Muscle of leg (tissue), 11 donors: ENCODE results near the gene RIN3. TPM values are rescaled to one million over a fixed set of nuclear protein-coding genes. Genes with fewer than 3 reads are reported as not detected.

ENCODE experiments used
- DNase-seq: peaks from one replicate; pipeline ENCODE4 v3.0.0; 2013
- H3K27ac ChIP-seq: one replicate; pipeline ENCODE4 v1.5.1; 2013; ENCODE audit warnings: mild to moderate bottlenecking, low read length, control low read depth
- H3K27me3 ChIP-seq: one replicate; pipeline ENCODE4 v1.6.1; 2013; ENCODE audit warnings: low read length; ENCODE audit not compliant: control insufficient read depth, insufficient read depth
- H3K36me3 ChIP-seq: one replicate; pipeline ENCODE4 v1.6.1; 2013; ENCODE audit warnings: low read length; ENCODE audit not compliant: control insufficient read depth, insufficient read depth
- H3K4me1 ChIP-seq: one replicate; pipeline ENCODE4 v1.6.1; 2013; ENCODE audit warnings: low read length; ENCODE audit not compliant: control insufficient read depth, insufficient read depth
- H3K4me3 ChIP-seq: one replicate; pipeline ENCODE4 v1.5.1; 2013; ENCODE audit warnings: low read length, control low read depth
- H3K9me3 ChIP-seq: replicated peaks from 2 replicates; pipeline ENCODE4 v1.6.1; 2013; ENCODE audit warnings: low read depth, low read length; ENCODE audit not compliant: control insufficient read depth
- WGBS: methylation state at CpG from one replicate; pipeline ENCODE4 v1.1.5; 2013; ENCODE audit warnings: missing lambda C conversion rate; ENCODE audit not compliant: insufficient coverage; 5-methylcytosine and 5-hydroxymethylcytosine counted together
- polyA plus RNA-seq, 8 donors: library from polyadenylated mRNA; unstranded; fragments of 120-200 nt; gene quantifications; one replicate each; pipeline versions ENCODE4 v1.2.1 to v1.2.3, GENCODE V29; 2013; ENCODE audit warnings: inconsistent platforms in 1 of 8, low replicate concordance in 1 of 8; ENCODE audit not compliant: insufficient read length in 8 of 8, insufficient read depth in 1 of 8
- total RNA-seq: library from RNA; stranded (reverse); fragments of 120-200 nt; gene quantifications from one replicate; pipeline ENCODE4 v1.2.4, GENCODE V29; 2013

RIN3 gene
- total and polyA plus RNA-seq, 9 donors: 4.3 to 18.2 (median 14.0) TPM

GRCh38 chr14:92656306-92657081, 142.9 kb downstream of the RIN3 start:
- no peak for DNase-seq
- H3K4me1 ChIP-seq: no peaks in the 10 kb centered on the region
- H3K27me3 ChIP-seq: no peaks in the 10 kb centered on the region
- WGBS: 90% methylated on average over 6 of the region's 8 CpGs
- no peaks in the 10 kb centered on the region for H3K9me3 ChIP-seq
- H3K4me3 ChIP-seq: no peak overlapping the region
- H3K27ac ChIP-seq: no peak overlapping the region
- peaks cover 55% of the 10 kb centered on the region for H3K36me3 ChIP-seq

GRCh38 chr14:92657457-92658142, 144.0 kb downstream of the RIN3 start:
- Histone ChIP-seq H3K36me3 (peaks cover 54% of the 10 kb centered on the region), H3K4me1 (no peaks in the 10 kb centered on the region), H3K27ac (peak overlapping the region; percentile 20), H3K9me3 (no peaks in the 10 kb centered on the region), H3K27me3 (no peaks in the 10 kb centered on the region), H3K4me3 (no peak overlapping the region)
- WGBS: 62% methylated on average over 11 of the region's 13 CpGs
- peak; percentile 58 for DNase-seq

GRCh38 chr14:92658160-92658559, 144.6 kb downstream of the RIN3 start:
- Histone ChIP-seq H3K4me3 (no peak overlapping the region), H3K27me3 (no peaks in the 10 kb centered on the region), H3K27ac (no peak overlapping the region), H3K9me3 (no peaks in the 10 kb centered on the region), H3K36me3 (peaks cover 51% of the 10 kb centered on the region), H3K4me1 (no peaks in the 10 kb centered on the region)
- WGBS: 84% methylated on average over 13 of the region's 13 CpGs
- no peak for DNase-seq

GRCh38 chr14:92658684-92659083, 145.1 kb downstream of the RIN3 start:
- Histone ChIP-seq H3K4me1 (no peaks in the 10 kb centered on the region), H3K27me3 (no peaks in the 10 kb centered on the region), H3K27ac (no peak overlapping the region), H3K9me3 (no peaks in the 10 kb centered on the region), H3K4me3 (no peak overlapping the region), H3K36me3 (peaks cover 53% of the 10 kb centered on the region)
- no peak for DNase-seq

- no peak overlapping the region for H3K4me3 ChIP-seq
- H3K27me3 ChIP-seq: no peaks in the 10 kb centered on the region
- H3K9me3 ChIP-seq: no peaks in the 10 kb centered on the region
- 63% methylated on average over 8 of the region's 11 CpGs for WGBS
- H3K27ac ChIP-seq: peak overlapping the region; percentile 51
- peaks cover 50% of the 10 kb centered on the region for H3K36me3 ChIP-seq
- no peaks in the 10 kb centered on the region for H3K4me1 ChIP-seq
- peak; percentile 81 for DNase-seq
These were observed 146.4 kb downstream of the RIN3 start for GRCh38 chr14:92659765-92660561.

GRCh38 chr14:92660571-92660970, 147.0 kb downstream of the RIN3 start:
- Histone ChIP-seq H3K27ac (no peak overlapping the region), H3K4me3 (no peak overlapping the region), H3K9me3 (no peaks in the 10 kb centered on the region), H3K27me3 (no peaks in the 10 kb centered on the region), H3K36me3 (peaks cover 50% of the 10 kb centered on the region), H3K4me1 (no peaks in the 10 kb centered on the region)
- DNase-seq: no peak
- WGBS: 58% methylated on average over 2 of the region's 3 CpGs

- H3K4me3 ChIP-seq: no peak overlapping the region
- H3K27me3 ChIP-seq: no peaks in the 10 kb centered on the region
- no peaks in the 10 kb centered on the region for H3K4me1 ChIP-seq
- H3K9me3 ChIP-seq: peaks cover 2% of the 10 kb centered on the region
- no peak overlapping the region for H3K27ac ChIP-seq
- peaks cover 56% of the 10 kb centered on the region for H3K36me3 ChIP-seq
- DNase-seq: no peak
- 89% methylated on average over 5 of the region's 7 CpGs for WGBS
These were observed 149.5 kb downstream of the RIN3 start for GRCh38 chr14:92663049-92663448.

- Histone ChIP-seq H3K36me3 (peaks cover 38% of the 10 kb centered on the region), H3K27me3 (no peaks in the 10 kb centered on the region), H3K4me3 (no peak overlapping the region), H3K4me1 (peaks cover 13% of the 10 kb centered on the region), H3K9me3 (peaks cover 2% of the 10 kb centered on the region), H3K27ac (peak overlapping the region; percentile 62)
- 53% methylated on average over 6 of the region's 8 CpGs for WGBS
- no peak for DNase-seq
These were observed 152.1 kb downstream of the RIN3 start for GRCh38 chr14:92665661-92666110.

- Histone ChIP-seq H3K27ac (peak overlapping the region; percentile 62), H3K27me3 (no peaks in the 10 kb centered on the region), H3K36me3 (peaks cover 33% of the 10 kb centered on the region), H3K4me3 (no peak overlapping the region), H3K9me3 (peaks cover 2% of the 10 kb centered on the region), H3K4me1 (peaks cover 18% of the 10 kb centered on the region)
- 97% methylated on average over 8 of the region's 9 CpGs for WGBS
- DNase-seq: no peak
These were observed 152.7 kb downstream of the RIN3 start for GRCh38 chr14:92666251-92666650.
